Endometrial microvascular endothelial cells (primary cell): ENCODE data around the gene ZBTB11. TPM values are rescaled to one million over a fixed set of nuclear protein-coding genes. Genes with fewer than 3 reads are reported as not detected.
"Not testable (repeated sequence)": the region's sequence is repeated elsewhere in the genome, so short reads cannot be mapped to it uniquely, and the experiment has no call there.

Experiments used
- in situ Hi-C: cut with HindIII; loops from 2 replicates; pipeline ENCODE4 v1.10.0; 2017; ENCODE audit warnings: low sequenced_read_pairs, low pct_unique_long_range_greater_than_20kb; ENCODE audit errors: inconsistent ontology term
- total RNA-seq: library from RNA; depleted of rRNA; stranded (reverse); fragments of >200 nt; gene quantifications from one replicate; pipeline ENCODE4 v1.2.3, GENCODE V29; 2015; ENCODE audit errors: inconsistent ontology term

ZBTB11 gene
- total RNA-seq, 1 donor from 2014 or later = 14.9 TPM

- in situ Hi-C loops = not testable (repeated sequence)
These were observed 15.0 kb upstream of the ZBTB11 start for GRCh38 chr3:101691685-101692671.

GRCh38 chr3:101690972-101691371, 14.0 kb upstream of the ZBTB11 start:
- in situ Hi-C loops = no loop called here

GRCh38 chr3:101689286-101689685, 12.4 kb upstream of the ZBTB11 start:
- in situ Hi-C loops = no loop called here

GRCh38 chr3:101687142-101687931, 10.4 kb upstream of the ZBTB11 start:
- in situ Hi-C loops = no loop called here

- in situ Hi-C loops = no loop called here
These were observed 9.0 kb upstream of the ZBTB11 start for GRCh38 chr3:101685870-101686307.

GRCh38 chr3:101685050-101685400, 8.1 kb upstream of the ZBTB11 start:
- in situ Hi-C loops = no loop called here

- in situ Hi-C loops = no loop called here
These were observed 3.5 kb upstream of the ZBTB11 start for GRCh38 chr3:101680466-101680865.

- in situ Hi-C loops = not testable (repeated sequence)
These were observed 1.9 kb upstream of the ZBTB11 start for GRCh38 chr3:101678837-101679236.

GRCh38 chr3:101677436-101678286, 729 bp upstream of the ZBTB11 start:
- in situ Hi-C loops = no loop called here

GRCh38 chr3:101676216-101676764, 642 bp downstream of the ZBTB11 start:
- in situ Hi-C loops = no loop called here

- in situ Hi-C loops = no loop called here
These were observed 1.2 kb downstream of the ZBTB11 start for GRCh38 chr3:101675709-101676215.

GRCh38 chr3:101674518-101674917, 2.4 kb downstream of the ZBTB11 start:
- in situ Hi-C loops = no loop called here

- in situ Hi-C loops = no loop called here
These were observed 3.0 kb downstream of the ZBTB11 start for GRCh38 chr3:101673953-101674352.

GRCh38 chr3:101671014-101671413, 5.9 kb downstream of the ZBTB11 start:
- in situ Hi-C loops = no loop called here

GRCh38 chr3:101667844-101668243, 9.1 kb downstream of the ZBTB11 start:
- in situ Hi-C loops = no loop called here

GRCh38 chr3:101667331-101667730, 9.6 kb downstream of the ZBTB11 start:
- in situ Hi-C loops = no loop called here

- in situ Hi-C loops = no loop called here
These were observed 11.1 kb downstream of the ZBTB11 start for GRCh38 chr3:101665851-101666250.

- in situ Hi-C loops = no loop called here
These were observed 11.6 kb downstream of the ZBTB11 start for GRCh38 chr3:101665357-101665756.
